Common myeloid progenitor, CD34-positive (primary cell): ENCODE results near the gene FOS.
"Not testable (repeated sequence)": the region's sequence is repeated elsewhere in the genome, so short reads cannot be mapped to it uniquely, and the experiment has no call there.

Experiments
- CTCF ChIA-PET: fragments of 350-600 bp; sonication (Branson Sonifier 250); formaldehyde crosslinking; loops from one replicate; lab custom pipeline; 2021; ENCODE audit warnings: antibody characterized with exemption; lab: Charles Lee
- POLR2A ChIA-PET: fragments of 350-600 bp; sonication (Branson Sonifier 250); formaldehyde crosslinking; loops from one replicate; lab custom pipeline; 2021; ENCODE audit warnings: antibody characterized with exemption; lab: Charles Lee
- DNase-seq, 3 donors: peaks; one replicate each; pipeline versions ENCODE4 v3.0.0 to v3.0.0-alpha.2; 2013
- H3K27ac ChIP-seq, 2 experiments: 1 replicate in 1 of 2; 2 replicates in 1 of 2; pipeline ENCODE4 v1.7.0; 2013; ENCODE audit warnings: inconsistent platforms in 2 of 2, low read length in 2 of 2, mild to moderate bottlenecking in 2 of 2, low read depth in 1 of 2, moderate library complexity in 1 of 2; ENCODE audit not compliant: severe bottlenecking in 2 of 2, insufficient read depth in 1 of 2, poor library complexity in 1 of 2
- H3K27me3 ChIP-seq, 5 experiments: replicated peaks in 2 of 5; 1 replicate in 3 of 5; 2 replicates in 2 of 5; pipeline versions ENCODE4 v1.6.1 to v1.7.0; 2013; ENCODE audit warnings: low read length in 4 of 5, mild to moderate bottlenecking in 2 of 5, moderate library complexity in 2 of 5, inconsistent platforms in 1 of 5; ENCODE audit not compliant: insufficient read depth in 5 of 5, control insufficient read depth in 4 of 5
- H3K36me3 ChIP-seq, 4 experiments: 1 replicate in 2 of 4; 2 replicates in 2 of 4; pipeline versions ENCODE4 v1.6.1 to v1.7.0; 2013; ENCODE audit warnings: low read length in 3 of 4, control low read depth in 1 of 4, mild to moderate bottlenecking in 1 of 4; ENCODE audit not compliant: control insufficient read depth in 4 of 4, insufficient read depth in 4 of 4
- H3K4me1 ChIP-seq, 4 experiments: 1 replicate in 3 of 4; 2 replicates in 1 of 4; pipeline versions ENCODE4 v1.6.1 to v1.7.1; 2013; ENCODE audit warnings: low read length in 3 of 4, mild to moderate bottlenecking in 3 of 4, control low read depth in 1 of 4, inconsistent platforms in 1 of 4, moderate library complexity in 1 of 4; ENCODE audit not compliant: control insufficient read depth in 4 of 4, insufficient read depth in 4 of 4; ENCODE audit errors: control extremely low read depth in 1 of 4
- H3K4me3 ChIP-seq, 7 experiments: 1 replicate in 4 of 7; 2 replicates in 3 of 7; pipeline versions ENCODE4 v1.5.1 to v1.7.0; 2013; ENCODE audit warnings: mild to moderate bottlenecking in 7 of 7, low read length in 6 of 7, moderate library complexity in 6 of 7, inconsistent platforms in 2 of 7, low read depth in 2 of 7, control low read depth in 1 of 7; ENCODE audit not compliant: insufficient read depth in 4 of 7, control insufficient read depth in 1 of 7; ENCODE audit errors: extremely low read depth in 1 of 7
- H3K9me3 ChIP-seq, 5 experiments: 1 replicate in 4 of 5; 2 replicates in 1 of 5; pipeline versions ENCODE4 v1.6.1 to v1.7.1; 2013; ENCODE audit warnings: low read length in 4 of 5, mild to moderate bottlenecking in 2 of 5, inconsistent platforms in 1 of 5, low read depth in 1 of 5, moderate library complexity in 1 of 5; ENCODE audit not compliant: control insufficient read depth in 4 of 5, insufficient read depth in 2 of 5; ENCODE audit errors: control extremely low read depth in 1 of 5
- WGBS: methylation state at CpG from one replicate; pipeline ENCODE4 v1.1.5; 2013; ENCODE audit not compliant: insufficient coverage; 5-methylcytosine and 5-hydroxymethylcytosine counted together

Gene FOS

GRCh38 chr14:75279763-75280290 lies 1.2 kb downstream of the FOS start:
- Histone ChIP-seq H3K4me3 (peak overlapping the region; percentile 82 to 100 (median 99)), H3K9me3 (peaks cover 0 to 16% (median 3%) of the 10 kb centered on the region in 5 experiments), H3K27ac (peak overlapping the region; percentile 93 to 97), H3K27me3 (peaks cover 0 to 25% (median 5%) of the 10 kb centered on the region in 5 experiments), H3K36me3 (peaks cover 4 to 30% (median 17%) of the 10 kb centered on the region in 4 experiments), H3K4me1 (peaks cover 19 to 70% (median 62%) of the 10 kb centered on the region in 4 experiments)
- DNase-seq, result no peak
- ChIA-PET CTCF (interaction anchor here (1.5 kb wide), 1 partner anchor 13 kb away, joined by 3 read pairs; no protein-coding TSS in a partner anchor), POLR2A (interaction anchor here (1.3 to 7.1 kb wide), 4 partner anchors 14 to 136 kb away, joined by 3 to 87 read pairs (median 34); no protein-coding TSS in a partner anchor)
- 17% methylated on average over 18 of the region's 26 CpGs for WGBS

GRCh38 chr14:75280291-75280830 lies 1.7 kb downstream of the FOS start:
- WGBS, result 100% methylated on average over 7 of the region's 7 CpGs
- no peak for DNase-seq
- H3K27ac ChIP-seq, result no peak overlapping the region
- H3K4me1 ChIP-seq, result peaks cover 14 to 65% (median 57%) of the 10 kb centered on the region in 4 experiments
- CTCF ChIA-PET, result interaction anchor here (0.7 to 4.2 kb wide), 4 partner anchors 10 to 137 kb away, joined by 3 to 31 read pairs (median 5); no protein-coding TSS in a partner anchor
- H3K4me3 ChIP-seq, result peak overlapping the region; percentile 82 to 100 (median 99)
- H3K9me3 ChIP-seq, result peaks cover 0 to 16% (median 3%) of the 10 kb centered on the region in 5 experiments
- peaks cover 4 to 30% (median 17%) of the 10 kb centered on the region in 4 experiments for H3K36me3 ChIP-seq
- peaks cover 0 to 25% (median 5%) of the 10 kb centered on the region in 5 experiments for H3K27me3 ChIP-seq
- POLR2A ChIA-PET, result interaction anchor here (1.2 to 7.1 kb wide), 4 partner anchors 13 to 105 kb away, joined by 3 to 87 read pairs (median 27); no protein-coding TSS in a partner anchor

- ChIA-PET CTCF (interaction anchor here (0.7 to 4.2 kb wide), 17 partner anchors 9 to 155 kb away, joined by 3 to 31 read pairs (median 3); partner anchors contain the start of gene NEK9), POLR2A (interaction anchor here (0.6 to 5.0 kb wide), 7 partner anchors 9 to 139 kb away, joined by 3 to 42 read pairs (median 4); no protein-coding TSS in a partner anchor)
- H3K36me3 ChIP-seq, result peaks cover 4 to 30% (median 17%) of the 10 kb centered on the region in 4 experiments
- peaks cover 0 to 25% (median 5%) of the 10 kb centered on the region in 5 experiments for H3K27me3 ChIP-seq
- 98% methylated on average over 15 of the region's 17 CpGs for WGBS
- no peak overlapping the region for H3K27ac ChIP-seq
- H3K9me3 ChIP-seq, result peaks cover 0 to 16% (median 3%) of the 10 kb centered on the region in 5 experiments
- DNase-seq, result peak; percentile 48 to 79 (median 58)
- peaks cover 7 to 60% (median 50%) of the 10 kb centered on the region in 4 experiments for H3K4me1 ChIP-seq
- H3K4me3 ChIP-seq, result peak overlapping the region in 5 of 7 experiments; percentile 92 to 100 (median 99)
These were observed 2.4 kb downstream of the FOS start for GRCh38 chr14:75280831-75281653.

- peaks cover 0 to 16% (median 3%) of the 10 kb centered on the region in 5 experiments for H3K9me3 ChIP-seq
- peaks cover 4 to 30% (median 17%) of the 10 kb centered on the region in 4 experiments for H3K36me3 ChIP-seq
- peak overlapping the region in 4 of 7 experiments; percentile 99 to 100 (median 99) for H3K4me3 ChIP-seq
- WGBS, result no CpG with 5 or more reads among the region's 1 CpG
- H3K27me3 ChIP-seq, result peaks cover 0 to 25% (median 5%) of the 10 kb centered on the region in 5 experiments
- POLR2A ChIA-PET, result interaction anchor here (1.3 to 5.0 kb wide), 5 partner anchors 9 to 139 kb away, joined by 4 to 42 read pairs (median 5); no protein-coding TSS in a partner anchor
- CTCF ChIA-PET, result interaction anchor here (0.5 to 4.2 kb wide), 18 partner anchors 9 to 155 kb away, joined by 3 to 31 read pairs (median 3); partner anchors contain the start of gene NEK9
- DNase-seq, result no peak
- H3K27ac ChIP-seq, result no peak overlapping the region
- peaks cover 4 to 58% (median 47%) of the 10 kb centered on the region in 4 experiments for H3K4me1 ChIP-seq
These were observed 3.0 kb downstream of the FOS start for GRCh38 chr14:75281654-75282019.

- Histone ChIP-seq H3K27me3 (peaks cover 0 to 25% (median 5%) of the 10 kb centered on the region in 5 experiments), H3K4me1 (peaks cover 3 to 56% (median 46%) of the 10 kb centered on the region in 4 experiments), H3K9me3 (peaks cover 0 to 16% (median 3%) of the 10 kb centered on the region in 5 experiments), H3K4me3 (peak overlapping the region in 2 of 7 experiments; percentile 40 to 99), H3K36me3 (peaks cover 4 to 30% (median 17%) of the 10 kb centered on the region in 4 experiments), H3K27ac (no peak overlapping the region)
- CTCF ChIA-PET, result interaction anchor here (0.5 to 4.2 kb wide), 16 partner anchors 8 to 156 kb away, joined by 3 to 31 read pairs (median 3); partner anchors contain the start of gene NEK9
- POLR2A ChIA-PET, result interaction anchor here (0.7 to 5.0 kb wide), 6 partner anchors 8 to 140 kb away, joined by 3 to 42 read pairs (median 4); no protein-coding TSS in a partner anchor
- WGBS, result 100% methylated on average over 2 of the region's 4 CpGs
- DNase-seq, result peak; percentile 67 to 89 (median 85)
These were observed 3.5 kb downstream of the FOS start for GRCh38 chr14:75282170-75282554.

- 93% methylated on average over 12 of the region's 18 CpGs for WGBS
- H3K36me3 ChIP-seq, result peaks cover 4 to 30% (median 17%) of the 10 kb centered on the region in 4 experiments
- DNase-seq, result peak in 2 of 3 donors; percentile 89
- not testable (repeated sequence) for H3K27ac ChIP-seq
- POLR2A ChIA-PET, result interaction anchor here (0.7 to 5.0 kb wide), 7 partner anchors 8 to 141 kb away, joined by 3 to 42 read pairs (median 4); partner anchors contain the start of gene TMED10
- CTCF ChIA-PET, result interaction anchor here (0.5 to 4.2 kb wide), 21 partner anchors 8 to 786 kb away, joined by 3 to 31 read pairs (median 4); partner anchors contain the start of gene NEK9
- H3K27me3 ChIP-seq, result peaks cover 0 to 25% (median 5%) of the 10 kb centered on the region in 5 experiments
- H3K9me3 ChIP-seq, result peaks cover 0 to 16% (median 3%) of the 10 kb centered on the region in 5 experiments
- H3K4me3 ChIP-seq, result peak overlapping the region in 1 of 7 experiments; percentile 99
- peaks cover 8 to 55% (median 45%) of the 10 kb centered on the region in 4 experiments for H3K4me1 ChIP-seq
These were observed 4.0 kb downstream of the FOS start for GRCh38 chr14:75282555-75283161.
